HG02759 (cell line): ENCODE results near the gene MAGI2.

Source experiments
- ATAC-seq: cut with Tn5 transposase; IDR thresholded peaks from one replicate; pipeline ENCODE4 v1.9.1; 2021; ENCODE audit warnings: mild to moderate bottlenecking, moderate library complexity; ENCODE audit not compliant: unreplicated experiment

The MAGI2 gene

DNA sequence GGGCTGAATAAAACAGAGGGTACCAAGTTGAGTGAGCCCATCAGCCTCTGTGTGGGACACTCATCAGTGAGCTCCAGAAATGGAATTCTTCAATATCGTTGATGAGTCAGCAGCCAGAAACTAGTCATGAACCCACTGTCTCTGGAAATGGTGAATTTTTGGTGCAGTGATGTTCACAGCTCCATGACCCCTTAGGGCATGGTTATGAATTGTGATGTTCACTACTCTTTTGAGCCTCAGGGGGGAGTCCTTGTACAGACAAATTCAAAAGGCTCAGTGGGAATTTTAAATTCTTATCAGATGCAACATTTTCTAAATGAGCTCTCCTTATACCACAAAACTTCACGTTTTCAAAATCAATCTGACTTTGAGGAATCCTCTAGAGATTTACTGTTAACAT lies 1319.2 kb downstream of the MAGI2 start:
- ATAC-seq: no peak

- no peak for ATAC-seq
Measured at GRCh38 chr7:78130446-78131215, 1322.8 kb downstream of the MAGI2 start.

GRCh38 chr7:78129865-78130264 lies 1323.6 kb downstream of the MAGI2 start:
- ATAC-seq: no peak

DNA sequence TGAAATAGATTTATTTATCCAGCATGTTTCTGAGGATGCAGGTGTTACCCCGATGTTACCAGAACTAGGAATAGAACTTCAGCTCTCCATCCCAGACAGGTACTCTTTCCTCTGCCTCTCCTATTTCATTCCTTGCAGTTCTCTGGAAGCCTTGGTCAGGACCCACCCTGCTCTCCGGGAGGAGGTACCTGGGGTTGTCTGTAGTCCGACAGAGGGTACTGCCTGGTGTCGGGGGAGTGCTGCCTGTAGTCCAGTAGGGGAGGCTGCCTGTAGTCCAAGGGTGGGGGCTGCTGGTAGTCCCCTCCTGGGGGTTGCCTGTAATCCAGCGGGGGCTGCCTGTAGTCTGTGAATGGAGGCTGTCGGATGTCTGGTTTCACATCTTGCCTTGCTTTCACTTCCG lies 1326.5 kb downstream of the MAGI2 start:
- ATAC-seq: no peak

DNA sequence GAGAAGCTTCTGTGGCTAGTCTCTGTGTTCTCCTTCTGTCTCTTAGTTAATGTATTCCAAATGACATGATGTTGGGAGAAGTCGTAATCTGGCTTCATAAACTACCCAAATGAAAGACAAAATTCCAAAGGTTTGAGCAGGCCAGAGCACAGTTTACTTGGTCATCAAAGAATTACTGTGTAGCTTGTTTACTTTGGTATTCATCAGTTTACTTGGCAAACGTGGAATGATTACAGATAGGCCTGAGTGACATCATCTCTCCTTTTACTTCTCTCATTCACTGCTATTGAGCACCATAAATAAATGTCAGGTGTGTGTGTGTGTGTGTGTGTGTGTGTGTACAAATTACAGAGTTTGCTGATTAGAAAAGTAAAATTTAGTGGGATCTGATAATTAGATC lies 1327.6 kb downstream of the MAGI2 start:
- no peak for ATAC-seq

GRCh38 chr7:78124216-78124615 lies 1329.3 kb downstream of the MAGI2 start:
- ATAC-seq: no peak

DNA sequence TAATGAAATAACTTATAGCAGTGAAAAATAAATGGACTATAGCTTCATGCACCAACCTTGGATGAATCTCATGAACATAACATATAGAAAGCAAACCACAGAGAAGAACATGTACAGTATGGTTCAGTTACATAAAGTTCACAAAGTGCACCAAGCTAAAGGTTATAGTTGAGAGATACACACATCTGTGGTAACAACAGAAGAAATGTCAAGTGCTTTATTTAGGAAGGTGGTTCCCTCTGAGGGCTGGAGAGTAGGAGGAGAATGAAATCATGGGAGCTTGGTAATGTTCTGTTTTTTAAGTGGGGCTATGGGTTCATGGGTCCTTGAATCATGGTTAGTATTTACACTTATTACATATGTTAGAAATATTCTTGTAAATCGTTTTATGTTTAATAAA lies 1331.6 kb downstream of the MAGI2 start:
- ATAC-seq: no peak

DNA sequence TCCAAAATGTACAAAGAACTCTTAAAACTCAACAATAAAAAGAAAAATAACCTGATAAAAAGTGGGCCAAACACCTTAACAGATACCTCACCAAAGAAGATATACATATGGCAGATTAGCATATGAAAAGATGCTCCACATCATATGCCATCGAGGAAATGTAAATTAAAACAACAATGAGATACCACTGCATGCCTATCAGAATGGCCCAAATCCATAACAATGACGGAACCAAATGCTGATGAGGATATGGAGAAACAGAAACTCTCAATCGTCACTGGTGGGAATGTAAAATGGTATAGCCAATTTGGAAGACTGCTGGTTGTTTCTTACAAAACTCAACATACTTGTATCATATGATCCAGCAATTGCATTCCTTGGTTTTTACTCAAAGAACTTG lies 1335.0 kb downstream of the MAGI2 start:
- ATAC-seq: no peak

DNA sequence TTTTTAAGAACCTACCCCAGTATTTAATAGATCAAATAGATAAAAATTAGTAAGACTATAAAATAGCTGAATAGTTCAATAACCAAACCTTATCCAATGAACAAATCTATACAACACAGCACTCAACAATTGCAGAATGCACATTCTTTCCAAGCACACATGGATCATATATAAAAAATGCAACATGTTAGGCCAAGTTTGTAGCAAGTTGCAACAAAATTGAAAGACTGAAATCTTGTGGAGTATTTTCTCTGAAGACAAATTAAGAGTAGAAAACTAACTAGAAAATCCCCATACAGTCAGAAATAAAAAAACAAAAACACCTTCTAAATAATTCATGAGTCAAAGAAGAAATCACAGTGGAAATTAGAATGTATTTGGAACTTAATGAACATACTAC lies 1337.6 kb downstream of the MAGI2 start:
- no peak for ATAC-seq

GRCh38 chr7:78114993-78115392 lies 1338.5 kb downstream of the MAGI2 start:
- no peak for ATAC-seq

- no peak for ATAC-seq
Measured at GRCh38 chr7:78112488-78112887, 1341.0 kb downstream of the MAGI2 start.

- no peak for ATAC-seq
Measured at GRCh38 chr7:78111386-78111785, 1342.1 kb downstream of the MAGI2 start.

- no peak for ATAC-seq
Measured at GRCh38 chr7:78103475-78103874, 1350.0 kb downstream of the MAGI2 start.

GRCh38 chr7:78101076-78101475 lies 1352.4 kb downstream of the MAGI2 start:
- no peak for ATAC-seq

- ATAC-seq: no peak
Measured at GRCh38 chr7:78099715-78100394, 1353.6 kb downstream of the MAGI2 start.

DNA sequence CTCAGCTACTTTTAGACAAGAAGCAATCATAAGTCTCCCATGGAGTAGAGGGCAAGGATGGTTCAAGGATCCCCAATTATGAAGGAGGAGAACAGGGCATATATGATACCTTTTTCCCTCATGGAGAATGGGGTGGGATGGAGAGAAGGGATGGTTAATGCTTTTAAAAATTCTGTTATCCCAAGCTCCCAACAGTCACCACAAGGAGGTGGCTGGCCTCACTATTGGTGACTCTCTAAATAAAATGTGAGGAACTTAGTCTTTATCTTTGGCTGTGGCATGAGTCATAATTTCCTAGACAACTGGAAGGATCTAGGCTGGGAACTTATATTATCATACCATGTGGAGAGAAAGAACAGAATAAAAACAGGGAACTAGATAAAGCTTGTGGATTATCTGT lies 1357.9 kb downstream of the MAGI2 start:
- no peak for ATAC-seq

DNA sequence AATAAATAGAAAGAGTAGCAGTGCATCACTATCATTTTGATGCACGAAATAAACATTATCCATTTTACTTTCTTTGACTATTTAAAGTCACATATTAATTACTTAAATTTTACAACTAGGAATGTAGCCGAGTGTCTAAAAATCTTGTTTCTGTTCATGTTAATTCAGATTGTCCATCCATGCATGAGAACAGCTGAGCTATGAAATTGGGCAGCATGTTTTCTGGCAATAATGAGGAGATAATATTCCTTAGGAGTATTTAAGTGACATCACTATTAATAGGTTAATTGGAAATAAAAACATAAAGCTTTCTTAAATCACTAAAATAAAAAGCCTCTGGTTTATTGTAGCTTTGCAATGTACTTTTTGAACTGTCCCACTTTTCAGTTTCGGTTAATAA lies 1361.1 kb downstream of the MAGI2 start:
- ATAC-seq: no peak

DNA sequence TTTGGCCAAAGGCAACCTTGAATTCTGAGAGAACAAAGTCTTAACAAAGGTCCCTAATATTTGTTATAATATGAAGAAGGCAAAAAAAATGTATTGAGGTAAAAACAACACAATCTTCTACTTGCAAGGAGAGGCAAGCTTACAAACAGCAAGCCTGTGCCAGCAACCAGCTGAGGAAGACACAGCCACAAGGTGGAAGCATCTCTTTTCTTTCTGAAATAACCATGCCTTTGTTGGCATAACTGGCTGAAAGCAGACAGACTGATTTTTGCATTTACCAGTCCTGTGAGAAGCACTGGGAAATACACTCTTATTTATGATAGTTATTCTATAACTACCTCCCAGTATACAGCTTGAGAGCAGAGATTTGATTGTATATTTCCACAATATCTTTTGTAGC lies 1362.9 kb downstream of the MAGI2 start:
- no peak for ATAC-seq

- ATAC-seq: no peak
Measured at GRCh38 chr7:78083476-78084120, 1369.9 kb downstream of the MAGI2 start.

GRCh38 chr7:78082556-78082955 lies 1370.9 kb downstream of the MAGI2 start:
- no peak for ATAC-seq

DNA sequence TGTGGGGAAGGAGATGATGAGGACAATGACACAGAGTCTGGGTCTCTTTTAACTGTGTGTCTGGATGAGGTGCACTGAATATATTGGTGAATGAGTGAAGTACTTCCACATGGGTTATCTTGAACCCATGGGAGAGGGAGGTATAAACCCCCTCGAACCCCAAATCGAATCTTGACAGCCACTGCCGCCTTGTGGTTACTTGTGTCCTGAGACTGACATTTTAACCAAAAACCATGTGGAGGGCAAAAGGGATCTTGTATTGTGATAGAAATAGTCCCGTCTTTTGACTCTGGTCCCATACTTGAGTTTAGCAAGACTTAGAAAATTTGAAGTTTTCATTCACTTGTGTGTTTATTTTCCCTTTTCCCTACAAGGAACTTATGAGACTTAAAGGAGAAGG lies 1371.6 kb downstream of the MAGI2 start:
- no peak for ATAC-seq

DNA sequence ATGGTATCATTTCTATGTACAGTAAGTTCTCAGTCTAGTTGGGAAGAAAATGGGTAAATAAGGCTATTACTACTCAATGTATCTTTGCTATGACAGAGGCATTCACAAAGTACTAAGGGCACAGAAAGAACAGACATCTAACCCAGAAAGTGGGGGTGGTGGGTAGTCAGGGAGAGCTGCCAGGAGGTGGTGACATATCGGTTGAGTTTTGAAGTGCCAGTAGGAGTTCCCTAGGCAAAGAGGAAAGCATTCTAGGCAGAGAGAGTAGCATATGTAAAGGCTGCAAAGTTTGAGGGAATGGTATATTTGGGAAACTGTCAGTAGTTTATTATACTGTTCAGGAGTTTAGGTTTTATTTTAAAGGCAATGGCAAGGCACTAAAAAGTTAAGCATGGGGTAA lies 1372.1 kb downstream of the MAGI2 start:
- no peak for ATAC-seq
